NCI-H2196 treated with DMSO at 0.1 percent for 48 hours (cell line): ENCODE data around the gene DOCK2.

Source experiments
- DNase-seq: peaks from one replicate; lab custom pipeline; 2025; ENCODE audit not compliant: unreplicated experiment; lab: John Stamatoyannopoulos, UW

The DOCK2 gene

GRCh38 chr5:170110403-170111087 lies 473.5 kb downstream of the DOCK2 start:
- DNase-seq: no peak

DNA sequence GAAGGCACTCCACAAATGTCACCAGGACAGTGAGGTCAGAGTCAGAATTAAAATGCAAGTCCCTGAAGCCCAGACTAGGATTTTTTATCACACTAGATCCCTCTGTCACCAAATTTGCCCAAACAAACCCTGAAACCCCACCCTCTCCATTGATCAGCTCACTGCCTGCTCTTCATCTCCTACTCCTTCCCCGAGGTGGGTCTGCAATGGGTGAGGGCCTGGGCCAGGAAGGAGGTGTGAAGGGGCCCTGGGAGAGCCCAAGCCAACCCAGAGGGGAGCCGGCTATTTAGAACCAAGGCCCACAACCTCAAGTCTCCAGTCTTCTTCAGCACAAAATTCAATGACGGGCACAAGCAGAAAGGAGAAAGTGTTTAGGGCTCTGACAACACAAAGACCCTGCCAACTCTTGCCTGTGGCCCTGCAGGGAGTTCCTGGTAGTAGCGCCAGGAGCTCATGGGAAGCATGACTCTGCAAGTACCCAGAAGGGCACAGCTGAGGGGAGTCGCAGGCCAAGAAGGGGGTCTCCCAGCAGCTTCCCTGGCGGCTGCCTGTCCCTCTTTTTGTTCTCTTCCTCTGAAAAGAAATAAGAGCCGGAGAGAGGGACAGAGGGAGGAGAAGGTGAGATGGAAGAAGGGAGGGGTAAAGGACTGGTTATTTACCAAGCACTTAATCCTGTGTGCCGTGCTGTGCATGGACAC lies 474.2 kb downstream of the DOCK2 start:
- DNase-seq: no peak

DNA sequence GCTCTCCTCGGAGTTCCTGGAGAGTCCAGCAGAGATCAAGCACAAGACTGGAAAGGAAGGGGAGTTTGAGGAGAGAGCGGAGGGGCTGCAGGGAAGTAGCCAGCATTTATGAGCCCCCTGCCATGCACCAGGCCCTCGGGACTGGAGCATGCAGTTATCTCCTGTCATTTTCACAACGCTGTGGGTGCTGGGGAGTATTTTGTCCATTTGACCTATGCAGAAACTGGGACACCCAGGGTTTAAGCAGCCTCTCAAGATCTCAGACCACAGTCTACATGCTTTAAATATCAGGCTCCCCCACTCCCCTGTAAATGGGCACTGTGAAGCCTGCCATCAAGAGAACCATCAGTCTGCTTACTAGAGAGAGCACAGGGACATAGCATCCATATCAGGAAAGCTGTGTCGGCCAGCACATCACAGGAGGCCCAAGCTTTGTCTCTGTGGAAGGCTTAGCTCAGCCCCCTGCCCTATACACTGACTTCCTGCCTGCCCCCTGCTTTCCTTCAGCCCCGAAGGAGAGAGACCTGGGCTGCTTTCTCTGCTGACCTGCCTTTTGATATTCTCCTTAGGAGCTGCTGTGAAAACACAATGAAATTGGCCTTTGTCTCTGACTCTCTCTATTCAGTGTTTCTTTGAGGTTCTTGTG lies 475.9 kb downstream of the DOCK2 start:
- DNase-seq: no peak

DNA sequence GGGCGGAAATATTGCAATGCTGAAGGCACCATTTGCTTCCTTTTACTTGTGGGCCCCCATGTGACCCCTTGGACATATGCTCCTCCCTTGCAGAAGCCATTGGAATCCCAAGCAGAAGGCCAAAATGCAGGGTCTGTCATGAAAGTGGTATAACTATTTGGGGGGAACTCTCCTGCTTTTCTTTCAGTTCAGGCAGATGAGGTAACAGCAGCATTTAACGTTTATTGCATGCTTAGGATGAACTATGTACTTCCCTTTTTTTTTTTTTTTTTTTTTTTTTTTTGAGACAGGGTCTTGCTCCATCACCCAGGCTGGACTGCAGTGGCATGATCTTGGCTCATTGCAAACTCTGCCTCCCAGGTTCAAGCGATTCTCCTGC lies 476.4 kb downstream of the DOCK2 start:
- DNase-seq: no peak

DNA sequence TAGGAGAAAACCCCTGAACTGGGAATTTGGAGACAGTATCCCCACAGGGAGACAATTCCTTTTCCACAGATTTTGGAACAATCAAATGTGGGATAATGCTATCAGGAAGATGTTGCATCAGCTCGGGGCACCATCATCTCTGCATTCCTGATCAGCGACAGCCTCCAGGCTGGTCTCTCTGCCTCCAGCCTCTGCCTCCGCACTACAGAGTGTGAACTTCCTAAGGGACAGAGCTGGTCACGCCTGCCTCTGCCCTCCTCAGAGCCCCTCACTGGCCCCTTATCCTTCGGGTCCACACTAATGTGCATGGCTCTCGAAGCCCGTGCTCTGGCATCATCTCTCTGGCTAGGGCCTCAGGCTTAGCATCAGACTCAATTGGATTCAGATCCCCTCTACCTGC lies 477.2 kb downstream of the DOCK2 start:
- no peak for DNase-seq

GRCh38 chr5:170115925-170116324 lies 478.9 kb downstream of the DOCK2 start:
- no peak for DNase-seq

GRCh38 chr5:170117736-170118135 lies 480.7 kb downstream of the DOCK2 start:
- no peak for DNase-seq

GRCh38 chr5:170120576-170120975 lies 483.5 kb downstream of the DOCK2 start:
- DNase-seq: no peak

DNA sequence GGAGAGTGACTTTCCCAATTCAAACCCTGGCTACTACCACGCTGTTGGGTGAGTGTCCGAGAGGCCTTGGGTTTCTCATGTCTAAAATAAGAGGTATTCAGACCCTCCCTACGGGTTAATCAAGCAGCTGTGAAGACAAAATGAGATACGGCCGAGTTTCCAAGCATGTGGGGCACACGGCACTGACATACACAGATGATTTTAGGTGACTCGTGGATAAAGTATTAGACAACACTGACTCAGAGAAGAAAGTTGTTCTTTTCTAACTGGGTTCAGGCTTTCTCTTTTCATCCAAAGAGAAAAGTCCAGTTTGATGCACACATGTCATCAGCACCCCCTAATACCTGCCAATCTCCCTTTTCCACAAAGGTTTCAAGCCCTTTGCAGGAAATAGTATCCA lies 484.2 kb downstream of the DOCK2 start:
- DNase-seq: no peak

GRCh38 chr5:170126061-170126460 lies 489.0 kb downstream of the DOCK2 start:
- no peak for DNase-seq

DNA sequence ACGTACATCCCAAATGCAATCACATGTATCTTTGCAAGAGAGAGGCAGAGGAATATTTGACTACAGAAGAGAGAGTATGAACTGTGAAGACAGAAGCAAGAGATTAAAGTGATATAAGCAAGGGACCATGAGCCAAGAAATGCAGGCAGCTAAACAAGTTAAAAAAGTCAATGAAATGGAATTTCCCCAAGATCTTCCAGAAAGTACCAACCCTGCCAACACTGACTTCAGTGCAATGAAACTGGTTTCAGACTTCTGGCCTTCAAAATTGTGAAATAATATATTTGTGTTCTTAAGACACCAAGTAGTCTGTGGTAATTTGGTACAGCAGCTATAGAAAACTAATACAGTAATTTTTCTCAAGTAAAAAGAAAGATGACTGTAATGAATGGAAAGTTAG lies 489.6 kb downstream of the DOCK2 start:
- DNase-seq: no peak

DNA sequence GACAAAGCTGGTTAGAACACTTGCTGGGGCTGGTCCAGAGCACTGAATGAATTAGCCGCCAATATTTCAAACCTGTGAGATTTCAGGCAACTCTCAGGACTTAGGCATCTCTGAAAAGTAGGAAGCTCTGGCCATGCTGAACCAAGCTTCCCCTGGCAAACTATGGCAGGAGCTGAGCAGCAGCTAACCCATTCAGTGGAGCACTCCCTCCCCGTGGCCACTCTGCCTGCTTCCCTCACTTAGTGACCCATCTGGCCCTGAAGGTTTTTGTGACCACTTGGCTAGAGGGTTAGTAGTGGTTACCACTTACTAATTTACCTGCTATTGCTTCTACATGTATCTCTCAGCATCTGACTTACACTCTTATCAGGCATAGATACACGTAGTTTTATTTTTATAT lies 494.2 kb downstream of the DOCK2 start:
- no peak for DNase-seq

GRCh38 chr5:170132269-170132975 lies 495.3 kb downstream of the DOCK2 start:
- DNase-seq: no peak
